A549 (cell line): ENCODE measurements around the gene UBE2H. TPM values are rescaled to one million over a fixed set of nuclear protein-coding genes. Genes with fewer than 3 reads are reported as not detected.

Experiments
- ATAC-seq, 2 experiments: fragments of 200-7000 bp in 1 of 2; fragments of >200 bp in 1 of 2; cut with Nextera tagmentation in 1 of 2; cut with Tn5 transposase in 1 of 2; 3 replicates each; pipeline versions ENCODE4 v1.8.0 to v1.9.1; 2018 to 2020; ENCODE audit warnings: mild to moderate bottlenecking in 1 of 2, moderate library complexity in 1 of 2
- CTCF ChIA-PET: fragments of 300-600 bp; sonication (Branson Sonifier 250); formaldehyde crosslinking; extraction: SDS; loops from one replicate; lab custom pipeline; 2021; ENCODE audit warnings: antibody characterized with exemption, inconsistent platforms; lab: Yijun Ruan, JAX
- POLR2A ChIA-PET: fragments of 350-600 bp; formaldehyde crosslinking; extraction: SDS; loops from one replicate; lab custom pipeline; 2021; ENCODE audit warnings: antibody characterized with exemption, inconsistent platforms; lab: Yijun Ruan, JAX
- DNase-seq, 2 experiments: peaks; one replicate each; pipeline versions ENCODE4 v3.0.0 to v3.0.0-alpha.2; 2011 to 2016; ENCODE audit warnings: low read depth in 1 of 2, low spot score in 1 of 2
- FAIRE-seq: peaks from 2 replicates; lab custom pipeline; 2011; peaks lifted over from hg19 to GRCh38; lab: Jason Lieb, UNC
- H3K27ac ChIP-seq, 2 experiments: fragments of >200 bp; sonication (Bioruptor Twin); formaldehyde crosslinking; 3 replicates each; pipeline ENCODE4 v1.5.1; 2016 to 2017
- H3K4me1 ChIP-seq: fragments of >200 bp; sonication (Bioruptor Twin); formaldehyde crosslinking; 3 replicates; pipeline ENCODE4 v1.6.1; 2016
- H3K4me2 ChIP-seq: fragments of >200 bp; sonication (Bioruptor Twin); formaldehyde crosslinking; 3 replicates; pipeline ENCODE4 v1.6.1; 2016
- H3K4me3 ChIP-seq: fragments of >200 bp; sonication (Bioruptor Twin); formaldehyde crosslinking; 3 replicates; pipeline ENCODE4 v1.5.1; 2016
- H3K9me3 ChIP-seq: fragments of >200 bp; sonication (Bioruptor Twin); formaldehyde crosslinking; 3 replicates; pipeline ENCODE4 v1.6.1; 2016
- ATOH8 ChIP-seq: fragments of 250-450 bp; sonication (Bioruptor Pico); IDR thresholded peaks from 2 replicates; pipeline ENCODE4 v1.5.0; 2020; ENCODE audit warnings: low read depth, mild to moderate bottlenecking, moderate library complexity
- BHLHE40 ChIP-seq: IDR thresholded peaks from 2 replicates; pipeline ENCODE4 v1.6.1; 2012; ENCODE audit warnings: low read depth, low read length, inconsistent platforms
- CBX8 ChIP-seq: fragments of 200-600 bp; sonication (generic); IDR thresholded peaks from 2 replicates; pipeline ENCODE4 v1.6.1; 2016
- CHD2 ChIP-seq: fragments of 150-350 bp; IDR thresholded peaks from 2 replicates; pipeline ENCODE4 v1.6.1; 2014; ENCODE audit warnings: low read length; ENCODE audit not compliant: partially characterized antibody
- CTCF ChIP-seq: fragments of >200 bp; sonication (Bioruptor Twin); formaldehyde crosslinking; IDR thresholded peaks from 3 replicates; pipeline ENCODE4 v1.5.1; 2016
- EHMT2 ChIP-seq: fragments of 200-600 bp; sonication (generic); IDR thresholded peaks from 2 replicates; pipeline ENCODE4 v1.6.1; 2016; ENCODE audit warnings: antibody characterized with exemption, low read depth, mild to moderate bottlenecking, moderate library complexity
- EP300 ChIP-seq, 2 experiments: fragments of >200 bp; sonication (Bioruptor Twin); formaldehyde crosslinking; IDR thresholded peaks; 2 replicates in 1 of 2; 3 replicates in 1 of 2; pipeline ENCODE4 v1.6.1; 2016 to 2017
- ESRRA ChIP-seq: fragments of 150-350 bp; IDR thresholded peaks from 2 replicates; pipeline ENCODE4 v1.6.1; 2014; ENCODE audit warnings: mild to moderate bottlenecking, low read length, borderline replicate concordance
- FOXS1 ChIP-seq: fragments of 250-450 bp; sonication (Bioruptor Pico); IDR thresholded peaks from 2 replicates; pipeline ENCODE4 v1.5.0; 2020; ENCODE audit warnings: mild to moderate bottlenecking, moderate library complexity
- HOXA7 ChIP-seq: fragments of 250-450 bp; sonication (Bioruptor Pico); IDR thresholded peaks from 2 replicates; pipeline ENCODE4 v1.5.0; 2020; ENCODE audit warnings: mild to moderate bottlenecking, moderate library complexity
- JUNB ChIP-seq: fragments of >200 bp; sonication (Bioruptor Twin); formaldehyde crosslinking; IDR thresholded peaks from 2 replicates; pipeline ENCODE4 v1.6.1; 2016
- KDM5A ChIP-seq: fragments of 200-600 bp; sonication (generic); IDR thresholded peaks from 2 replicates; pipeline ENCODE4 v1.6.1; 2016; ENCODE audit warnings: antibody characterized with exemption, mild to moderate bottlenecking
- MAFK ChIP-seq: fragments of 450-650 bp; IDR thresholded peaks from 2 replicates; pipeline ENCODE4 v1.6.1; 2014; ENCODE audit not compliant: partially characterized antibody
- MAX ChIP-seq: IDR thresholded peaks from 2 replicates; pipeline ENCODE4 v1.6.1; 2012
- MYC ChIP-seq: IDR thresholded peaks from 2 replicates; pipeline ENCODE4 v1.6.1; 2012; ENCODE audit warnings: mild to moderate bottlenecking, inconsistent platforms, low read length, improper control_type of control experiment, borderline replicate concordance
- NPAS2 ChIP-seq: fragments of 250-450 bp; sonication (Bioruptor Pico); IDR thresholded peaks from 2 replicates; pipeline ENCODE4 v1.8.0; 2022; ENCODE audit warnings: mild to moderate bottlenecking, moderate library complexity, borderline replicate concordance
- NR3C1 ChIP-seq: fragments of >200 bp; sonication (Bioruptor Twin); formaldehyde crosslinking; IDR thresholded peaks from 3 replicates; pipeline ENCODE4 v1.6.1; 2017
- PBX3 ChIP-seq: IDR thresholded peaks from 2 replicates; pipeline ENCODE4 v1.6.1; 2012
- PHF8 ChIP-seq: fragments of 200-600 bp; sonication (generic); IDR thresholded peaks from 2 replicates; pipeline ENCODE4 v1.6.1; 2016; ENCODE audit warnings: low read depth, mild to moderate bottlenecking, antibody characterized with exemption, moderate library complexity, borderline replicate concordance
- POLR2A ChIP-seq: IDR thresholded peaks from 2 replicates; pipeline ENCODE4 v1.6.1; 2012; ENCODE audit warnings: mild to moderate bottlenecking, low read length
- RARB ChIP-seq: fragments of 250-450 bp; sonication (Bioruptor Pico); IDR thresholded peaks from 2 replicates; pipeline ENCODE4 v1.8.0; 2021; ENCODE audit warnings: mild to moderate bottlenecking, moderate library complexity
- RCOR1 ChIP-seq: fragments of 150-350 bp; IDR thresholded peaks from 2 replicates; pipeline ENCODE4 v1.6.1; 2014; ENCODE audit warnings: antibody characterized with exemption, low read length, low read depth
- REST ChIP-seq: fragments of 200-600 bp; sonication (generic); IDR thresholded peaks from 2 replicates; pipeline ENCODE4 v1.6.1; 2016; ENCODE audit warnings: antibody characterized with exemption, mild to moderate bottlenecking, moderate library complexity
- RFX5 ChIP-seq: fragments of 450-650 bp; IDR thresholded peaks from 2 replicates; pipeline ENCODE4 v1.7.1; 2014; ENCODE audit warnings: antibody characterized with exemption, mild to moderate bottlenecking, moderate library complexity
- SMC3 ChIP-seq: fragments of >200 bp; sonication (Bioruptor Twin); formaldehyde crosslinking; IDR thresholded peaks from 3 replicates; pipeline ENCODE4 v1.6.1; 2018; ENCODE audit warnings: inconsistent platforms
- SREBF2 ChIP-seq: fragments of 450-650 bp; IDR thresholded peaks from 2 replicates; pipeline ENCODE4 v1.6.1; 2014; ENCODE audit warnings: mild to moderate bottlenecking, moderate library complexity
- TP53 ChIP-seq: fragments of 250-450 bp; sonication (Bioruptor Pico); IDR thresholded peaks from 2 replicates; pipeline ENCODE4 v1.5.0; 2021; ENCODE audit warnings: mild to moderate bottlenecking, moderate library complexity
- ZC3H11A ChIP-seq: fragments of 450-650 bp; IDR thresholded peaks from 2 replicates; pipeline ENCODE4 v1.6.1; 2014; ENCODE audit warnings: antibody characterized with exemption, mild to moderate bottlenecking
- ZFP36 ChIP-seq: fragments of 450-650 bp; IDR thresholded peaks from 2 replicates; pipeline ENCODE4 v1.6.1; 2014; ENCODE audit warnings: borderline replicate concordance; ENCODE audit not compliant: partially characterized antibody
- ZNF302 ChIP-seq: fragments of 250-450 bp; sonication (Bioruptor Pico); IDR thresholded peaks from 2 replicates; pipeline ENCODE4 v1.9.0; 2021; ENCODE audit warnings: inconsistent platforms, mild to moderate bottlenecking, moderate library complexity
- WGBS: methylation state at CpG from one replicate; pipeline ENCODE4 v1.1.6; 2017; ENCODE audit errors: missing lambda C conversion rate; 5-methylcytosine and 5-hydroxymethylcytosine counted together
- polyA plus RNA-seq, 4 experiments: library from polyadenylated mRNA; depleted of rRNA in 3 of 4; stranded (reverse); fragments of >200 nt; fragmentation: RNase III in 1 of 4; extraction: RNeasy Plus Mini Kit Qiagen cat#74134 plus additional on column Dnase treatment in 1 of 4; gene quantifications; 2 replicates in 3 of 4; 3 replicates in 1 of 4; pipeline ENCODE4 v1.2.3, GENCODE V29; 2011 to 2017

UBE2H gene
- polyA plus RNA-seq, 2 of the 4 experiments (the other 2 are of a cell fraction) = 73.5 to 99.2 TPM

- ATAC-seq (no peak), FAIRE-seq (no peak), DNase-seq (no peak)
- no peak overlapping the region for H3K4me3 ChIP-seq
- no peak overlapping the region for H3K27ac ChIP-seq
- POLR2A ChIA-PET = interaction anchor here (0.6 kb wide), 1 partner anchor 515 kb away, joined by 5 read pairs; no protein-coding TSS in a partner anchor
- no peak for TF ChIP-seq RFX5
- TF ChIP-seq RARB = no peak
- no peak for TF ChIP-seq JUNB
- no peak for TF ChIP-seq ESRRA
- no peak for TF ChIP-seq FOXS1 (CRISPR knock-in tag)
- H3K9me3 ChIP-seq = no peaks in the 10 kb centered on the region
- WGBS = 96% methylated on average over 3 of the region's 3 CpGs
- CTCF ChIA-PET = no interaction called here
- no peak overlapping the region for H3K4me2 ChIP-seq
- peaks cover 46% of the 10 kb centered on the region for H3K4me1 ChIP-seq
Observed at GRCh38 chr7:129913428-129913827, 39.3 kb downstream of the UBE2H start.

- Histone ChIP-seq H3K9me3 (no peaks in the 10 kb centered on the region), H3K4me3 (no peak overlapping the region), H3K4me1 (peaks cover 62% of the 10 kb centered on the region), H3K27ac (peak overlapping the region in 1 of 2 experiments; percentile 12; a peak in 1 of 6 replicates), H3K4me2 (0 out of 3 replicates have a peak overlapping the region, but pooled peaks have one; percentile 2)
- WGBS = 85% methylated on average over 6 of the region's 6 CpGs
- ChIA-PET CTCF (no interaction called here), POLR2A (no interaction called here)
- ATAC-seq (no peak), DNase-seq (no peak), FAIRE-seq (no peak)
- TF ChIP-seq MAX (no peak), SREBF2 (no peak), RCOR1 (no peak), EP300 (IDR thresholded peaks at IDR 0.05) (no peak), CTCF (no peak), POLR2A (no peak), EHMT2 (no peak), SMC3 (no peak), BHLHE40 (no peak), MAFK (no peak), ZNF302 (CRISPR knock-in tag) (no peak), PHF8 (no peak), KDM5A (no peak)
Observed at GRCh38 chr7:129911790-129912189, 41.0 kb downstream of the UBE2H start.

- POLR2A ChIA-PET = no interaction called here
- FAIRE-seq (no peak), DNase-seq (no peak)
- CTCF ChIA-PET = no interaction called here
- Histone ChIP-seq H3K4me2 (no peak overlapping the region), H3K4me1 (peaks cover 73% of the 10 kb centered on the region)
- TF ChIP-seq MYC = no peak
- no peak for TF ChIP-seq ZC3H11A
- TF ChIP-seq NR3C1 = no peak
- TF ChIP-seq BHLHE40 = no peak
- TF ChIP-seq NPAS2 = no peak
- TF ChIP-seq JUNB = no peak
- no peak for TF ChIP-seq REST
- no peak for TF ChIP-seq PBX3
- TF ChIP-seq TP53 (CRISPR knock-in tag) = no peak
- no peak for TF ChIP-seq RCOR1
- TF ChIP-seq CHD2 = no peak
- TF ChIP-seq HOXA7 (CRISPR knock-in tag) = no peak
- TF ChIP-seq CBX8 = no peak
- no peak for TF ChIP-seq ATOH8 (CRISPR knock-in tag)
- TF ChIP-seq ZFP36 = no peak
- TF ChIP-seq, all 56 proteins: peak for 0
- WGBS = 87% methylated on average over 4 of the region's 4 CpGs
- Histone ChIP-seq H3K9me3 (no peaks in the 10 kb centered on the region), H3K27ac (no peak overlapping the region), H3K4me3 (no peak overlapping the region)
- ATAC-seq = no peak
Observed at GRCh38 chr7:129909669-129910068, 43.1 kb downstream of the UBE2H start.
